HFF-Myc (cell line): Measurements from ENCODE around the gene ANKRD33B.
"Not testable (repeated sequence)": the region's sequence is repeated elsewhere in the genome, so short reads cannot be mapped to it uniquely, and the experiment has no call there.

Experiments
- DNase-seq: peaks from one replicate; pipeline ENCODE4 v3.0.0-alpha.2; 2011; ENCODE audit warnings: low read depth; ENCODE audit errors: extremely low read depth
- H3K4me3 ChIP-seq: replicated peaks from 2 replicates; pipeline ENCODE4 v1.5.1; 2011; ENCODE audit warnings: low read depth, mild to moderate bottlenecking, control low read depth, low read length
- CTCF ChIP-seq: IDR thresholded peaks from 2 replicates; pipeline ENCODE4 v1.5.1; 2012; ENCODE audit warnings: mild to moderate bottlenecking, low read depth, low read length, control low read depth; ENCODE audit errors: missing control alignments

Gene ANKRD33B

GRCh38 chr5:10660135-10660534, 96.3 kb downstream of the ANKRD33B start:
- no peak for DNase-seq
- TF ChIP-seq CTCF: no peak
- no peak overlapping the region for H3K4me3 ChIP-seq

GRCh38 chr5:10660720-10661387, 97.0 kb downstream of the ANKRD33B start:
- H3K4me3 ChIP-seq: no peak overlapping the region
- no peak for DNase-seq
- TF ChIP-seq CTCF: no peak

GRCh38 chr5:10661401-10661800, 97.5 kb downstream of the ANKRD33B start:
- no peak for DNase-seq
- H3K4me3 ChIP-seq: no peak overlapping the region
- TF ChIP-seq CTCF: no peak

- TF ChIP-seq CTCF: no peak
- no peak for DNase-seq
- no peak overlapping the region for H3K4me3 ChIP-seq
These were observed 98.2 kb downstream of the ANKRD33B start for GRCh38 chr5:10662083-10662482.

GRCh38 chr5:10662661-10663488, 99.0 kb downstream of the ANKRD33B start:
- no peak overlapping the region for H3K4me3 ChIP-seq
- DNase-seq: no peak
- TF ChIP-seq CTCF: no peak

- H3K4me3 ChIP-seq: no peak overlapping the region
- DNase-seq: no peak
- TF ChIP-seq CTCF: no peak
These were observed 99.8 kb downstream of the ANKRD33B start for GRCh38 chr5:10663489-10664179.

- DNase-seq: peak; percentile 37
- H3K4me3 ChIP-seq: not testable (repeated sequence)
These were observed 100.4 kb downstream of the ANKRD33B start for GRCh38 chr5:10664180-10664769.
